Astrocyte of the cerebellum (primary cell): ENCODE results near the gene KRTAP23-1.

Experiments used
- DNase-seq: peaks from one replicate; pipeline ENCODE4 v3.0.0-alpha.2; 2011; ENCODE audit warnings: low read depth
- H3K4me3 ChIP-seq: 2 replicates; pipeline ENCODE4 v1.5.1; 2011; ENCODE audit warnings: mild to moderate bottlenecking, low read depth, low read length, moderate library complexity
- in situ Hi-C: cut with HindIII; loops from 2 replicates; pipeline ENCODE4 v1.10.0; 2017; ENCODE audit warnings: low sequenced_read_pairs
- TF ChIP-seq, protein P1 (sequence below): IDR thresholded peaks from 2 replicates; pipeline ENCODE4 v1.5.1; 2012; ENCODE audit warnings: low read length, low read depth, moderate library complexity, mild to moderate bottlenecking; ENCODE audit errors: missing control alignments

The KRTAP23-1 gene

DNA sequence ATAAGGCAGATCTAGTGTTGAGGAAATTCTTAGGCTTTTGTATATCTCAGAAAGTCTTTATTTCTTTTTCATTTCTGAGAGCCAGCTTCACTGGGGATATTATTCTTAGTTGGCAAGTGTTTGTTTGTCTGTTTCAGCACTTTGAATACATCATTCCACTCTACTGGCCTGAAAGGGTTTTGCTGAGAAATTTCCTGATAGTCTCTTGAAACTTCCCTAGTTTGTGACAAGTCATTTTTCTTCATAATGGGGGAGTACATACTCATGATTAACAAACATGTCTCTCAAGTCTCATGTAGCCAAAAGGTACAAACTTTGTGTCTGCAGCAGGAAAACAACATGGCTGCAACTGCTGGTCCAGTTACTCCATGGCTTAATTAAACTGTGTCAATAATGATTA, 22.0 kb downstream of the KRTAP23-1 start:
- in situ Hi-C loops: no loop called here
- no peak for DNase-seq
- no peak overlapping the region for H3K4me3 ChIP-seq
- TF ChIP-seq, protein P1, sequence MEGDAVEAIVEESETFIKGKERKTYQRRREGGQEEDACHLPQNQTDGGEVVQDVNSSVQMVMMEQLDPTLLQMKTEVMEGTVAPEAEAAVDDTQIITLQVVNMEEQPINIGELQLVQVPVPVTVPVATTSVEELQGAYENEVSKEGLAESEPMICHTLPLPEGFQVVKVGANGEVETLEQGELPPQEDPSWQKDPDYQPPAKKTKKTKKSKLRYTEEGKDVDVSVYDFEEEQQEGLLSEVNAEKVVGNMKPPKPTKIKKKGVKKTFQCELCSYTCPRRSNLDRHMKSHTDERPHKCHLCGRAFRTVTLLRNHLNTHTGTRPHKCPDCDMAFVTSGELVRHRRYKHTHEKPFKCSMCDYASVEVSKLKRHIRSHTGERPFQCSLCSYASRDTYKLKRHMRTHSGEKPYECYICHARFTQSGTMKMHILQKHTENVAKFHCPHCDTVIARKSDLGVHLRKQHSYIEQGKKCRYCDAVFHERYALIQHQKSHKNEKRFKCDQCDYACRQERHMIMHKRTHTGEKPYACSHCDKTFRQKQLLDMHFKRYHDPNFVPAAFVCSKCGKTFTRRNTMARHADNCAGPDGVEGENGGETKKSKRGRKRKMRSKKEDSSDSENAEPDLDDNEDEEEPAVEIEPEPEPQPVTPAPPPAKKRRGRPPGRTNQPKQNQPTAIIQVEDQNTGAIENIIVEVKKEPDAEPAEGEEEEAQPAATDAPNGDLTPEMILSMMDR: no peak

DNA sequence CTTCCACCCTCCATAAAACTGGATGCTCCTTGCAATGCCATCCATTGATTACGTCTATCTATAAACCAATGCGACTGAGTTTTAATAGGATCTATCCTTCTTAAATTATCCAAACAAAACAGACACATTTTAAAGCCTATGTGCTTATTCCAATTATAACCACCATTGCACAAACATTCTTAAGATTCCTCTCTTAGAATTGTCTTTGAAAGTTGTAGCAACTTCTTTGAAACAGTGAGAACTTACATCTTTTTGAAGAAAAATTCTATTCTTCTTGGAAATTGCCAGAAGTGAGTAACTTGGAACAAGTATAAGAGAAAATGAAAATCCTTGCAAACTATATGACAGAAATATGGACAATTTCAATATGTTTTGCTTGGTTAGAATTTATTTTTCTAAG, 28.2 kb downstream of the KRTAP23-1 start, which contains the start of gene KRTAP26-1:
TSS of gene KRTAP26-1 (minus strand) at position 101 of the 400 bp plus-strand sequence. CDS start 280 bp downstream, outside the sequence.
- TF ChIP-seq, protein P1: no peak
- in situ Hi-C loops: no loop called here
- DNase-seq: no peak
- H3K4me3 ChIP-seq: no peak within 1 kb of the TSS

DNA sequence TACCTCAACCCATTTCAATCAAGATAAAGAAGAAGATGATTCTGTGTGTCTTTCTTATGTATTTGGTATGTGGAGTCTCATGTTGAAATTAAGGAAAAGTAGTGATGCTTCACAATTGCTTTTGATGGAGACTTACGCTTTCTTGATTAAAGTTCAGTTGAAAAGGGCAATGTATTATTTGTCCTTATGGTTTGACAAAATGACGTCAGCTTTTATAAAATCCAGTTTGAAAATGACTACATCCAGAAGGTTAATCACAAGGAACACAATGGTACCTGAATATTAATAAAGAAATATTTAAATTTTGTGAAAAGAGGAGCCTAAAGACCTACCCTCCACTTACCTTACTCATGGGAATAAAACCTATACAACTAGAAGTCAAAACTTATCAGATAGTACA, 32.7 kb downstream of the KRTAP23-1 start:
- TF ChIP-seq, protein P1: no peak
- in situ Hi-C loops: no loop called here
- no peak for DNase-seq
- H3K4me3 ChIP-seq: no peak overlapping the region

DNA sequence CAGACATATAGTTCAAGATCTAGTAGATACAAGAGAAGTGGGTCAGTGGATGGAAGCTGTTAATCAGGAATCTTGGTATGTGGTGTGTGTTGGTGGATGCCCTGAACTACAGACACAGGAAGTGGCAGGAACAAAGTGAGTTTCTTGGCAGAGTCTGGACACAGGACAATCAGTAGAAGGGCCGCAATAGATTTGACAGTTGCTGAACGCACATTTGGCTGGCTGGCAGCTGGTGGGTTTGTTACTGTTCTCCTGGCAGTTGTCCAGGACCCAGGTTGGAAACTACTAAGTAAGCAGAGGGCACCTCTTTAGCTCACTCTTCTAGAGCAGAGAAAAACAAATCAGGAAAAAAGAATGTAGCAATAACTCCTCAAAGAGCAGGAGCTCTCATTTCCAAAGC, 41.5 kb downstream of the KRTAP23-1 start:
- DNase-seq: no peak
- in situ Hi-C loops: no loop called here
- TF ChIP-seq, protein P1: no peak

DNA sequence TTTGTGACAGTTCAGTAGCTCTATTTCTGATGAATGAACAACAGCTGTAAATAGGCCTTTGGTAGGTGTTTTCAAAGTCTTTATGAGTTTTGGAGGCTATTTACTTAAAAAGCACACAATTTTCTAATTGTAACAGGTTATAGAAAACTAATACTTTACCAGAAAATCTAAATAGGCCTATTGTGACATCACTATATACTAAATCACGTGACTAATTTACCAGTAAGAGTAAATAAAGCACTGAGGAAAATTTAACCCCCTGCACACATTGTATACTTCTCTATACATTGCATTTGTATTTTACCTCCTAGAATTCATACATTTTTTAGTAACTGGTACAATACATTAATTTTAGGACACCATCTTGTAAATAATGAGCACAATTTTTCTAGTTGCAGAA, 43.3 kb downstream of the KRTAP23-1 start:
- TF ChIP-seq, protein P1: no peak

More for the DNA sequence above, 41.5 kb downstream of the KRTAP23-1 start:
- no peak overlapping the region for H3K4me3 ChIP-seq

More for the DNA sequence above, 43.3 kb downstream of the KRTAP23-1 start:
- in situ Hi-C loops: no loop called here
- DNase-seq: no peak
- H3K4me3 ChIP-seq: no peak overlapping the region
